Muscle of arm (tissue), 14 donors: ENCODE results near the gene SUCO. TPM values are rescaled to one million over a fixed set of nuclear protein-coding genes. Genes with fewer than 3 reads are reported as not detected.
A peak's percentile ranks its signal among the peaks of the same experiment; 100 is the strongest.
"Not testable (repeated sequence)": the region's sequence is repeated elsewhere in the genome, so short reads cannot be mapped to it uniquely, and the experiment has no call there.

Source experiments
- DNase-seq: peaks from one replicate; pipeline ENCODE4 v3.0.0-alpha.2; 2013
- long read RNA-seq, 11 donors: transcript quantifications; one replicate each; lab custom pipeline, GENCODE V29; 2026
- polyA plus RNA-seq, 12 donors: library from polyadenylated mRNA; unstranded; fragments of 120-200 nt; gene quantifications; one replicate each; pipeline ENCODE4 v1.2.1, GENCODE V29; 2013; ENCODE audit not compliant: insufficient read length in 12 of 12

SUCO gene, protein sequence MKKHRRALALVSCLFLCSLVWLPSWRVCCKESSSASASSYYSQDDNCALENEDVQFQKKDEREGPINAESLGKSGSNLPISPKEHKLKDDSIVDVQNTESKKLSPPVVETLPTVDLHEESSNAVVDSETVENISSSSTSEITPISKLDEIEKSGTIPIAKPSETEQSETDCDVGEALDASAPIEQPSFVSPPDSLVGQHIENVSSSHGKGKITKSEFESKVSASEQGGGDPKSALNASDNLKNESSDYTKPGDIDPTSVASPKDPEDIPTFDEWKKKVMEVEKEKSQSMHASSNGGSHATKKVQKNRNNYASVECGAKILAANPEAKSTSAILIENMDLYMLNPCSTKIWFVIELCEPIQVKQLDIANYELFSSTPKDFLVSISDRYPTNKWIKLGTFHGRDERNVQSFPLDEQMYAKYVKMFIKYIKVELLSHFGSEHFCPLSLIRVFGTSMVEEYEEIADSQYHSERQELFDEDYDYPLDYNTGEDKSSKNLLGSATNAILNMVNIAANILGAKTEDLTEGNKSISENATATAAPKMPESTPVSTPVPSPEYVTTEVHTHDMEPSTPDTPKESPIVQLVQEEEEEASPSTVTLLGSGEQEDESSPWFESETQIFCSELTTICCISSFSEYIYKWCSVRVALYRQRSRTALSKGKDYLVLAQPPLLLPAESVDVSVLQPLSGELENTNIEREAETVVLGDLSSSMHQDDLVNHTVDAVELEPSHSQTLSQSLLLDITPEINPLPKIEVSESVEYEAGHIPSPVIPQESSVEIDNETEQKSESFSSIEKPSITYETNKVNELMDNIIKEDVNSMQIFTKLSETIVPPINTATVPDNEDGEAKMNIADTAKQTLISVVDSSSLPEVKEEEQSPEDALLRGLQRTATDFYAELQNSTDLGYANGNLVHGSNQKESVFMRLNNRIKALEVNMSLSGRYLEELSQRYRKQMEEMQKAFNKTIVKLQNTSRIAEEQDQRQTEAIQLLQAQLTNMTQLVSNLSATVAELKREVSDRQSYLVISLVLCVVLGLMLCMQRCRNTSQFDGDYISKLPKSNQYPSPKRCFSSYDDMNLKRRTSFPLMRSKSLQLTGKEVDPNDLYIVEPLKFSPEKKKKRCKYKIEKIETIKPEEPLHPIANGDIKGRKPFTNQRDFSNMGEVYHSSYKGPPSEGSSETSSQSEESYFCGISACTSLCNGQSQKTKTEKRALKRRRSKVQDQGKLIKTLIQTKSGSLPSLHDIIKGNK (N-terminal part only)
- polyA plus RNA-seq = 10 to 100 TPM in 11 of 12 donors, not detected in 1; 30.0 to 54.4 (median 38.7) TPM
- long read RNA-seq, donor 1, partial matches to known transcripts = 8 of 10 reads
- long read RNA-seq, donor 1, other reads (novel, unspliced or antisense) = 0 of 10 reads
- long read RNA-seq, donor 2 = 0 reads
- long read RNA-seq, donor 3, partial matches to known transcripts = 0 of 2 reads
- long read RNA-seq, donor 3, other reads (novel, unspliced or antisense) = 0 of 2 reads
- long read RNA-seq, donor 4 = 0 reads
- long read RNA-seq, donor 5, partial matches to known transcripts = 10 of 12 reads
- long read RNA-seq, donor 5, other reads (novel, unspliced or antisense) = 0 of 12 reads
- long read RNA-seq, donor 6, partial matches to known transcripts = 0 of 3 reads
- long read RNA-seq, donor 6, other reads (novel, unspliced or antisense) = 0 of 3 reads
- long read RNA-seq, donor 7, partial matches to known transcripts = 0 of 2 reads
- long read RNA-seq, donor 7, other reads (novel, unspliced or antisense) = 0 of 2 reads
- long read RNA-seq, donor 8, partial matches to known transcripts = 0 of 1 reads
- long read RNA-seq, donor 8, other reads (novel, unspliced or antisense) = 0 of 1 reads
- long read RNA-seq, donor 9, partial matches to known transcripts = 0 of 1 reads
- long read RNA-seq, donor 9, other reads (novel, unspliced or antisense) = 0 of 1 reads
- long read RNA-seq, donor 10, partial matches to known transcripts = 0 of 2 reads
- long read RNA-seq, donor 10, other reads (novel, unspliced or antisense) = 0 of 2 reads
- long read RNA-seq, donor 11, partial matches to known transcripts = 0 of 2 reads
- long read RNA-seq, donor 11, other reads (novel, unspliced or antisense) = 0 of 2 reads

- peak; percentile 100 for DNase-seq
These were observed at the start of gene SUCO for GRCh38 chr1:172532700-172533512. SUCO (plus strand) TSS chr1:172533150; CDS start chr1:172533436, 286 bp downstream.

- DNase-seq = no peak
These were observed 49.5 kb upstream of the SUCO start for GRCh38 chr1:172483448-172483847.

DNA sequence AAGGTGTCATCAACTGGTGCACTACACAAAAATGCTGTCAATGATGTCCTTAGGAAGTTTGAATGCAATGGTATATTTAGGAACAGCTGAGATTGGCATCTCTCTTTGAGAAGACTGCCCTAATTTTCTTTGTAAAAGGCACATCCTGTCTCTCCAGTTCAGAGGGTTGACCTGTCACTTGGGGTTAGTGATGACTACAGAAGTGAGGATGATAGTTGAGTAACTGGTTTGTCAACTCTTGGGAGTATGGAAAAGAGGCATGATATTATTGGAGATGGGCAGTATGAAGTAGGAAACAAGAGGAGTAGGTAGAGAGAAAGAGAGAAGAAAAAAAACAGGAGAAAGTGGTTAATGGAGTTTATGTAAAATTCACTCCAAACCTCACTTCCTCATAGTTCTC lies 48.7 kb upstream of the SUCO start:
- DNase-seq = no peak

DNA sequence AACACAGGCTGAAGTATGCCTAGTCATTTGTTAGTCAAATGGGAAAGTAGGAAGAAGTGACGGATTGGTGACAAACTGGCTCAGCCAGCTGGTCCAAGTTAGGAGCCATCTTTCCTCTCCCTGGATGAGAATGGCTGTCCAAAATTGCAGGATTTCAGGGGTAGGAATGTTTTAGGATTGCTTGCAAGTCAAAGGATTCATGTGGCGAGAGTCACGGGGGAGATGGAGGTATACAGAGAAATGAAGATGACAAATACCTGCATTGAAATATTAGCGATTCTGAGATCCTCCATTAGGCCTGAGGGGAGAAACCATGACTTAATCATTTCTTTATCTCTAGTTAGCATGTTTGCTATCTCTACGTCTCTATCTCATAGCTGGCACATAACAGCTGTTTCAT lies 47.3 kb upstream of the SUCO start:
- DNase-seq = no peak

- no peak for DNase-seq
These were observed 46.0 kb upstream of the SUCO start for GRCh38 chr1:172486805-172487454.

- no peak for DNase-seq
These were observed 45.4 kb upstream of the SUCO start for GRCh38 chr1:172487550-172487949.

DNA sequence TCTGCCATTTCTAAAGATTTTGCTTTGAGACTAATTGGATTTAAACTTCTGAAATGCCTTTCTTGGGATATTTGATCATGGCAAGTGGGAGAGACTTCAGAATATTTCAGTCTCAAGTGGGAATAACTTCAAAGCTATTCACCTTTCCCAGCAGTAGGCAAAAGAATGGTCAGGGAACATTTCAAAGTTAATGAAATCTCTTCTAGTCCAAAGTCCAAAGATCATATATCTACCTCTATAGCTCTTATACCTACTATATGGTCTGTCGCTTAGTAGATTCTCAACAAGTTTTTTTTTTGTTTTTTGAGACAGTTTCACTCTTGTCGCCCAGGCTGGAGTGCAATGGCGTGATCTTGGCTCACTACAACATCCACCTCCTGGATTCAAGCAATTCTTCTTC lies 44.6 kb upstream of the SUCO start:
- DNase-seq = no peak

DNA sequence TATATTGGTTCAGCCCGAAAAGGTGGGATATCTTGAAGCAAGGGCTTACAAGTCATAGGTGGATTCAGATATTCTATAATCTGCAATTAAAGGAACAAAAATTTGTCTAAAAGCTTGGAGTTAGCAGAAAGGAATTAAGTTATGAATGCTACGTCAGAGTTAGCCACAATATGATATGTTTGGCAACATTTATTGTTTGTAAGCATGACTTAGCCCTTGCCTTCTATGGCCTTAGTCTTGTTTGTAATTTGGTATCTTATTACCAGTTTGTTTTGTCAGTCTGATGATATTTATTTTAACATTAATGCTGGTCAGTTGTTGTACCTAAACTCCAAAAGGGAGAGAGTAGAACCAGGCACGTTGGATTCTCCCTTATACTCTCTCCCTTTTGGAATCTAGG lies 43.1 kb upstream of the SUCO start:
- no peak for DNase-seq

GRCh38 chr1:172492421-172492820 lies 40.5 kb upstream of the SUCO start:
- DNase-seq = no peak

DNA sequence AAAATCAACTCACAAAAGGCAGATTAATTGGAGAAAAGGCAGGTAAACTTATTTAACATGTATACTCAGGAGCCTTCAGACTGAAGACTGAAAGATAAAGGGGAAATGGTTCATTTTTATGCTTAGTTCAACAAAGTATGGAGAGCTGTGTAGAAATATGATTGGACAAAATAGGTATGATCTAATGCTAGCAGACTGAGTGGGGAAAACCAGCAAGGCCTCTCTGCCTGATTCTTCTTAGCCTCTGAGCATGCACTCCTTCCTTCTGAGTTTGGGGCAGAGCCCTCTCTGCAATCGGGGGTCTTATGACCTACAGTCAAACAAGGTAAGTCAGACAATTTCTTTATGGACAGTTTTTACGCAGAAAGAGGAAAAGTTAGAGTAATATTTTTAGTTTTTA lies 38.8 kb upstream of the SUCO start:
- DNase-seq = no peak

GRCh38 chr1:172496127-172496526 lies 36.8 kb upstream of the SUCO start:
- not testable (repeated sequence) for DNase-seq

DNA sequence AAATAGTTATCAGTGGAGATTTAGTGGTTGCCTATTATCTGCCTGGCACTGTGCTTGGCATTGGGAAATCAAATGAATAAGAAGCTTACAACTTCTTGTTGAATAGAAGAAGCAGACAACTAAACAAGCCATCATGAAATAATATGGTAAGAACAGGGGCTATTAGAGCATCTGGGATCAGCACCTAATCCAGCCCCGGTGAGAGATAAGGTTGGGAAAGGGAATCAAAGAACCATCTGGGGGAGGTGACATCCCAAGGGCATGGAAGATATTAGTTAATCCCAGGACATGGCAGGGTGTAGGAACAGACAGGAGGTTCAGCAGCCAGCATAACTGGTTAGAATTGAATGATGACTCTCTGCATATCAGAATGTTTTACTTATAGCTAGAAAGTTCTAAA lies 36.3 kb upstream of the SUCO start:
- no peak for DNase-seq

DNA sequence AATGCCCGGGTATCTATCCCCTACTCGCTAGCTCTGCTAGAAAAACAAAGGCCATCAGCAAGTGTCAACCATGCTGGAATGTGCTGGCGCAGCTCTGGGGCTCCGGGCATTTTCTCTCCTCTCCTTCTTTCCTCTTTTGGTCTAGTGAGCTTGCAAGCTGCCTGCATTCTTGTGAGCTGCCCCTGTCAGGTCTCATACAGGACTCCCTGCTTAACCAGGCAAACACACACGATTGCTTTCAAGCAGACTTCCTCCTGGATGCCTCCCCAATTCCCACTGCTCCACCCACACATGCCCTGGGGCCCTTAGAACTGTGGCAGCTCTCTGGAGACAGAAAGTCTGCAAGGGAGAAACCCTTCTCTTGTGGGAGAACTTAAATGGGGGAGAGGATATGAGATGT lies 35.7 kb upstream of the SUCO start:
- no peak for DNase-seq

- no peak for DNase-seq
These were observed 34.1 kb upstream of the SUCO start for GRCh38 chr1:172498857-172499256.

- no peak for DNase-seq
These were observed 33.3 kb upstream of the SUCO start for GRCh38 chr1:172499636-172500141.

DNA sequence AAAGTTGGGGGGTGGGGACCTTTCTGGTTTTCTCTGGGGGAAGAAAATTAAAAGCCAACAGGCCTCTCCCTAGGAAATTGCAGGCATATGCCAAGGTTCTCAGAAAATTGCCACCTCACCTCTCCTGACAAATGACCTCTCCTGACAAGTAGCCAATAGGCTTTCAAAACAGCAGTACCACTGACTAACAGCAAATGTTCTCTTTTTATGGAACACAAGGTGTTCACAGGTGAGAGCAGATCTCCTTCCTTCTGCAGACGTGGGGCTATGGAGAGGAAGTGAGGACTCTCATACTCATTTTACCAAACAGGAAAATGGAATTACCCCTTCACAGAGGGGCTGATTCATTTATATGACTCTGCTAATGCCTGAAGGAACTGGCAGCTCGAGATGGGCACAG lies 32.7 kb upstream of the SUCO start:
- DNase-seq = no peak

- DNase-seq = no peak
These were observed 25.2 kb upstream of the SUCO start for GRCh38 chr1:172507741-172508140.

DNA sequence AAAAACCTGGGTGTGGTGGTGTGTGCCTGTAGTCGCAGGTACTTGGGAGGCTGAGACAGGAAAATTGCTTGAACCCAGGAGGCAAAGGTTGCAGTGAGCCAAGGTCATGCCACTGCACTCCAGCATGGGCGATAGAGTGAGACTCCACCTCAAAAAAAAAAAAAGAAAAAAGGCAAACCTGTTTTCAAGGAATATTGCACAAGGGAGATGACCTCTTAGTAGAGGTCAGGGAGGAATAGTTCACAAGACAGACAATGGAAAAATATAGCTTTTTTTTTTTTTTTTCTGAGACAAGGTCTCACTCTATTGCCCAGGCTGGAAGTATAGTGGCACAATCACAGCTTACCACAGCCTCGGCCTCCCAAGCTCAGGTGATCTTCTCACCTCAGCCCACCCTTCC lies 22.5 kb upstream of the SUCO start:
- DNase-seq = no peak

- no peak for DNase-seq
These were observed 20.4 kb upstream of the SUCO start for GRCh38 chr1:172512591-172512990.
